Measurements from ENCODE around the gene LRP2.

The LRP2 gene

DNA sequence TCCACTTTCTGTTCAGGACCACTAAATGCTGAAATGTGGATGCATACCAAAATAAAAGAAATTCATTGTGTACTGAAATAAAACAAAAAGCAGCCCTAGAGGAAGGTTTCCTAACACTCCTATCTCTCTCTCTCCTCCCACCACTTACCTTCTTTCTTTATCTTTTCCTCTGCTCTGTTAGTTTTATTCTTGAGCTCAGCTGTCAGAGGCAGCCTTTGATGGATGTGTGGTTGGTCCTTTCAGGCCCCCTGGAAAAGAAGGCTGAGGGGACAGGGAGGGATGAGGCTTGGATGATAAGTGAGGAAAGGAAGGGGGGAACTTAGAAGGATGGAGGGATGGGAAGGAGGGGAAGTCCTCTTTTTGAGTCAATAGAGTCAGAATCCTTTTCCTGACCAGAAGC, 245.3 kb downstream of the LRP2 start:
- DNase-seq, result no peak

DNA sequence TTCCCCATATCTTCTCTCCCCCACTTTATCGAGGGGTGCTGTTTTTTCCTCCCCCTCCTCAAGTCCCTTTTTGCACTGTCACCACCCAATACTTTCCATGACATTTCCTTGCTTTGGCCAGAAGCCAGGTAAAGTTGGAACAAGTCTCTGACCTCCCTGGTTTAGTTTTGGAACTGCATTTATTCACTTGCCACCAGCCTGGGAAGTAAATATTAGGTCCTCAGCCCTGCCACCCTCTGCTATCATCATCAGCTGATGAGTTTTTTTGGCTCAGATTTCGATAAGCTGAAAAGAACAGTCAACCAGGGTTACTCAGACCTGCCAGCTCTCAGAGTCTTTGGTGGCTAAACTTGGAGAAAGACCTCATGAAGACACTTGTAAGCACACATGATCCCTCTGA, 246.0 kb downstream of the LRP2 start:
- DNase-seq, result no peak

DNA sequence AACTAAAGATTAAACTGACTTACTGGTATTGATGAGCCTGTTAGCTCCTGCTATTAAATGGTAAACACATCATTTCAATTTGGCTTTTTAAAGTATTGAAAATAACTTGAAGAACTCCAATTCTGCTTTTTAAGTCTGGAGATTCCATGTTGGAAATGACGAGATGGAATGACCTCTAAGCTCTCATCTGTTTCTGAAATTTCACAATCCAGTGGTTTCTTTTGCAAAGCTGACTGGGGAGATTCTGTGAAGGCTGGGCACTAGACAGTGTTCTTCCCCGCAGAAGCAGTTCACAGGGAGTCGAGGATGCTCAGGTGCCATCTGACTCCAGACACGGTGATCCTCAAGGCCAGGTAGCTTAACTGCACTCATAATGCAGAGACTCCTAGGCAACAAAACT, 248.3 kb downstream of the LRP2 start:
- DNase-seq, result no peak

DNA sequence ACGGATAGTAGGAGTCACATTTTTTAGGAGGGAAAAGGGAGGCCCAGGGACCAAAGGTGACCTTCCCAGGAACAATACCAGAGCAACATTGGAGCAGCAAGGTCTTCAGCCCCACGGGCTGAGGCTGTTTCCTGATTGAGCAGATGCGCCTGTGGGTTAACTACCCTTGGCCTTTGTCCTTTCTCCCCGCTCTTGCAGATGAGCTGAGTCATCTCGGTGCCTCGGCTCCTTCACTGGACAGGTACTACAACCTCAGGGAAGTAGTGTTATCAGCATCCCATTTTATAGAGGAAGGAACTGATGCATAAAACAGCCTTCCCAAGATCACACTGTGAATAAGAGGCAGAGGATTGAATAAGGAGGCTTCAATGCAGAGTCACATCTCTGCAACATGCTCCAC, 249.5 kb downstream of the LRP2 start:
- DNase-seq, result no peak

DNA sequence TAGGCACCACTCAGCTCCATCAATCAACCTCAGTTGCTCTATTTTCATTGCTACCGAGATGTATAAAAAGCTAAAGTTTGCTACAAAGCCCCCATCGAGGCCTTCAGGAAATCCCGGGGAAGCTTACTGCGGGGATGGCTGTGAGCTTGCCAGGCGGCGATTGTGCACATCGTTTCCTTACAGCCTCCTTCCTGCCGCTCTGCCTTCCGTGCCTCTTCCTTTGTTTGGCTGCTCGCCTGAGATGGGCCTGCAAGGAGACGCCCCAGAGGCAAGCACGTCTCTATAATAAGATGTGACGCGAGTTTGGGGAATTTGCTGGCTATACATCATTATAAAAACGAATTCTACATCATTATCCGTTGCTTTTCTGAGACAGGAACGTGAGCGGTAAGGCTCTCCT, 251.4 kb downstream of the LRP2 start:
- DNase-seq, result no peak

DNA sequence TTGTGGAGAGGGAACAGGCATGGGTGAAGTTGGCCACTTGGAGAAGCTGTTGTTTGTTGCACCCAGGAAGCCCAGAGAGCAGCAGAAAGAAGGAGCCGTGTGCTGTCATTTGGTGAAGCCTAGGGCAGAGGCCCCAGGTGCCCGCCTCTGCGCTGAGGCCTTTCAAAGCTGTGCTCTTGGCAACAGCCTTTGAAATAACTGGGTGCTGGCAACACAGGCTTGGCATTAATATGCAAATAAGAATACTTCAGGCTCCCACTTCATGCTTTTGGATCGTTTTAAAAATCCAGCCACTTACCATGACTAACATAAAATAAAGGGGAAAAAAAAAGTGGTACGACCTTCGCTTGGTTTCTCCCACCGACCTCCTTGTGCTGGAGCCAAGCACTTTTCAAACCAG, 251.9 kb downstream of the LRP2 start:
- no peak for DNase-seq

DNA sequence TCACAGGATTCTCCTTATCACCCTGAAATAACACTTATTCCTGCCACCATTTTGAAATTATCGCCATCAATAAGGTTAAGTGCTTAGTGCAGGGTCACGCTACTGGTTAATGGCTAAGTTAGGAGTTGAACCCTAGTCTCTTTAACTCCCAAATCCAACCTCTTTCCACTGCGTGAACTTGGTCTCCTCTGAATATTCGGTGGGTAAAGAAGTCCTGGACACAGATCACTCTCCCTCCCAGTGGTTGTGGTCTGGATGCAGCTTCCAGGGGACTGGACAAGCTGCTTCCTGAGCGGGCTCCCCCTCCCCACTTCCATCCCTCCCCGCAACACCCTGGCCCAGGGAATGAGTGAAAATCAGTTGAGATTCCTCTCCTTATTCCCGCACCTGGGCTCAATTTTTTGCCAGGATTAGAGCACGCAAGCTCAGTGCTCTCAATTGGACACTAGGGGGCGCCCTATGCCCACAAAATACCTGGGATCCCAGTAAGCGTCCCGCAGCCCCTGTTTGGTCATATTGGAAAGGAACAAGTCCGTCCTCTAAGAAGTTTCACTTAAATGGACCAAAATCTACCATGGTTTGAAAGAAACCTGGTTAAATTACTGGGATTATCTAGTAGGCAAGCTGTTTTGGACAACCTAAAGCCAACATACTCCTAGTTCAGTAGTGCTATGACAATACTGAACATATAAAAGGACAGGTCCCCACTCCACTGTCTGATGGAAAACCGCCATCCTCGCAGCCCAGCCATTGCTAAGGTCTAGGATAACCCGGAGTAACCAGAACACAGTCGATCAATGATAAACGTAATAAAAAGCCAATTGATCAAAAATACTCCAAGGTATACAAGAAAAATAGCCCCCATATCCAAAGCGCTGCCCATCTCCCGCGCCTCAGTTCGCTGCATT, 252.6 kb downstream of the LRP2 start:
- peak; percentile 84 for DNase-seq

DNA sequence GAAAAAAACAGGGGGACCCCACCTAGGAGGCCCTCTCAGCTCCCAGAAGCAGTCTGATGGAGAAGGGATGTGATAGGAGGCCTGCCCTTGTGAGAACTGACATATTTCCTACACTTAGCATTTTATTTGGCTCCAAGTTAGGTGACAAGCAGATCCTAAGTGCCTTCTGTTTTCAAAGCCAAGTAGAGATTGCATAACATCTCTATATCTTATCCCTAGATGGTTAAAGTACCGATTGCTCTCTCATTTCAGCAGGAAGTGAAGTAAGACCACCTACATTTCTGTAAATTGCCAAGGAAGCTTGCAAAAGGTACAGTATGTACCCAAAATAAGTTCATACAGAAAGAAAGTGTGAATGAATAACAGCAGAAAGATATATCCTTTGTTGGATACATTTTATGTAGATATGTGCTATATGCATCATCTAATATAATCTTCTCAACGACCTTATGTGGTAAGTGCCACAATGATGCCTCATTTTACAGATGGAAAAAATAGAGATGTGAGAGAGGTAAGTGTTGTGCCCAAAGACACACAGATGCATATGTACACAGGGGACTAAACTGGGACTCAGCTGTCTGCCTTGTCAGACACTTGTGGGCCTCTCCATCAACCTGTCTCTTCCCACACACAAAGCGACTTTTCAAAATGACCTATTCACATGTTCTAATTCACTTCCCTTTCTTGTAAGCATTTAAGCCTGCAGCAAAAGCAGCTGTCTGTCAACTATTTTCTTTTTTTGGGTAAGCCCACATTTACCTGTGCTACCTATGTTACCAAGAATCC, 254.0 kb downstream of the LRP2 start:
- DNase-seq, result no peak

DNA sequence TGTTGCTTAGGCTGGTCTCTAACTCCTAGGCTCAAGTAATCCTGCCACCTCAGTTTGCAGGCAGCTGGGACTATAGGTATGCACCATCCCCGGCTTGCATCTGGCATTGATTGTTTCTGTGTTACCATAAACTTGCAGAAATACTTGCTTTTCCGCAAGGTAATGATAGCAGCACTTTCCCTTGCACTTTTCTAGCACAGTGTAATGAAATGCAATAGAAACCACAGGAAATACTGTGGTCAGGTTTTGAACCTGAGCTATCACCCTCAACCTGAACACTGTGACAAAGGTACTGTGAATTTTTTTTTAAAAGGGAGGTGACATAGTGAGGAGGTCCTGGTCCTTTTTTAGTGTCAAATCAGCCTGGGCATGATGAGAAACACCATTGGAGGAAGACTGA, 254.7 kb downstream of the LRP2 start:
- DNase-seq, result no peak

DNA sequence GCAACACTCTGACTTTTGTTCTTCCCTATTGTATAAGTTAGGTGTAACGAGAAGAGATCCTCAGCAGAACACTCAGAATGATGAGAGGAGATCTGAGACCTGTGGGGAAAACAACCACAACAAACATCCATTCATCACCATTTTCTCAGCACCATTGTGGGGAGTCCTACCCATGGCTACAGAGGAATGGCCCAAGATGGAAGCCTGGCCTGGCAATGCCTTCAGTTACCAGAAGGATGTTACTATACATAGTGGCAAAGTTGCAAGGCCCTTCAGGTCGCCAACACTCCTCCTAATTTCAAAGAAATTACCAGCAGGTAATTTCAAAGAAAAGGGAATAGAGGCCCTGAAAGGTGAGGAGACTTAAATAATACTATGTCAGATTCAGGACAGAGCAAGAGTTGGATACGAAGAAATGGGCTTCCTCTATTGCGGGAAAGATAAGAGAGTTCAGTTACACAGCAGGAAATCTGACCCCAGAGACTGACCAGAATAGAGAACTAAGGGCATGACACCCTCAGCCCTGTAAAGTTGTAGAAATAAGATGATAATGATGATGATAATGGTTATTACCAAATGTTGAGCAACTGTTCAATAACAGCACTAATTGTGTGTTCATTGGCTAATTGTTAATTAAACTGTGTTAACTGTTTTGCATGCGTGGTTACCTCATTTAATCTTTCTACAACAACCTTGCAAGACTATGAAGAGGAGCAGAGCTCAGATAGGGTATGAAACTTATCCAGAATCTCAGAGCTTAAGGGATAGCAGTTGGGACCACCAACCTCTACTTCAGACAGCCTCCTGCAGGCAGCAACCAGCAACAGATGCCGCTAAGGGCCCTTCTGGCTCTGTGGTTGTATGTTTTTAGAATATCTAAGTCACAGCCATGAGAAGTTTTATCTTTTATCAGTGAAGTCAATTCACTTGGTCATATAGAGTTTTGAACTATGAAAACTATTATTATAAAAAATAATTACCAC, 255.5 kb downstream of the LRP2 start:
- no peak for DNase-seq

DNA sequence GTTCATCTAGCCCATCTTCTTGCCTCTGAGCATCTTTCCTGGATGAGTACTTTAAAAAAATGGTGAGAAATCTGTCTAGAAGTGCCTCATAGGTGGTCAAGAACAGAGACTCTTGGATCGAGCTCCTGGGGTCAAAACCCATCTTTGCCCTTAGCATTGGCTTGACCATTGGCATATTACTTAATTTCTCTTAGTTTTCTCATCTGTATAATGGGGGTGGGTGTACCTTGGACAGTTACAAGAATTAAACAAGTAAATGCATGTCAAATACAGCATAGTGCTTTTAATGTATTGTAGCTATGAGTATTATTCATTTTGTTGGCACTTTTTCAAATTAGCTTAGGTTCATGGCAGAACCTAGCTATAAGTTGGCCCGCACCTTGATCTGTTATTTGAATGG, 256.2 kb downstream of the LRP2 start:
- no peak for DNase-seq

DNA sequence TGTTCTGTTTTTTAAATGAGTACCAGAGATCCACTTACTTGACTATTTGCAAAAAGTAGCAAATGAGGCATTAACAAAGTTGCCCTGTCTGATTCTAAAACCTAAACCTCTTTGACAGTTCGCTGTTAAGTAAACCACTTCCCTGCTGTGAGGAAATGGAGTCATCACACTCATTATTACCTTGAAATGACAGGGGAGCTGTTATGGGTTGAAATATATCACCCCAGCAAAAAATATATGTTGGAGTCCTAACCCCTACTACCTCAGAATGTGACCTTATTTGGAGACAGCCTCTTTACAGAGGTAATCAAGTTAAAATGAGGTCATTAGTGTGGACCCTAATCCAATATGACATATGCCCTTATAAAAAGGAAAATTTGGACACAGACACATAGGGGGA, 256.9 kb downstream of the LRP2 start:
- no peak for DNase-seq

DNA sequence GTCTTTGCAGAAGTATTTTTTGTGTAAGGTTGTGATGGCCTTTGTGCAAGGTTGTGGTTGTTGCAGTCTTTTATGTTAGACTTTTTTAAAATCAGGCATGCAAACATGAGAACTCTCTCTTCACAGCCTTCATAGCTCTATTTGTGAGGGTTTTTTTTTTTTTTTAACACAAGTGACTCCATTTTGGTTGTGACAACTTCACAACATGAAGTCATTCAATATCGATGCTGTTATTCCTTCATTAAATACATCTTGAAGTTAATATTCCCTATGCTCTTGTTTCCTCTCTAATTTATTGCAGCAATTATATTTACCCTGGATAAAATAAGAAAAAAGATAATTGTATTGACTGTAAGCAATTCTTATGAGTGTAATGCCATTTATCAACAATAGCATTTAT, 257.5 kb downstream of the LRP2 start:
- DNase-seq, result no peak

DNA sequence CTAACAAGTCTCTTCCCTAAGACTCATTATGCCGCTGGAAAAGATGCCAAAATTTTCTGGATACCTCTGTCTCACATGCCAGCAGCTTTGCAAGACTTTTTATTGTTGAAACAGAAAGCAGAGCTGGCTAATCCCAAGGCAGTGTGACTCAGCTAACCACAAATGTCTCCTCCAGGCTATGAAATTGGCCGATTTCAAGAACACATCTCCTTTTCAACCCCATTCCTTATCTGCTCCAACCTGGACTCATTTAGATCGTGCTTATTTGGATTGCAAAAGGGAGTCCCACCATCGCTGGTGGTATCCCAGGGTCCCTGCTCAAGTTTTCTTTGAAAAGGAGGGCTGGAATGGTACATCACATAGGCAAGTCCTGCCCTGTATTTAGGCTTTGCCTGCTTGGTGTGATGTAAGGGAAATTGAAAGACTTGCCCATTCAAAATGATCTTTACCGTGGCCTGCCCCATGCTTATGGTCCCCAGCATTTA, 266.7 kb downstream of the LRP2 start:
- no peak for DNase-seq

DNA sequence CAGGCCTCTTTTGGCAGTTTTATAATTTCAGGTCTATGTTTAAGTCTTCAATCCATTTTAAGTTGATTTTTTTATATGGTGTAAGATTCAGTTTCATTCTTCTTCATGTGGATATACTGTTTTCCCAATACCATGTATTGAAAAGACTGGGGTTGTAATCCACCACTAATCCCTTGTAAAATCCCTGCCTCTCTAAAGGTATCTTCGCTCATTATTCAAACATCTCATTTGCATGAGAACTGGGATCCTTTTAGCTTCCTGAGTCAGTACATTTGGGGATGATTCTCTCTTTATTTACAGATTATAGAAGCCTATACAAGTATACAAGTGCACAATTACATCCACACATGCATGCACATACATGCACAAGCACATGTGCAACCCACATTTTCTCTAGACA, 267.7 kb downstream of the LRP2 start:
- DNase-seq, result no peak

DNA sequence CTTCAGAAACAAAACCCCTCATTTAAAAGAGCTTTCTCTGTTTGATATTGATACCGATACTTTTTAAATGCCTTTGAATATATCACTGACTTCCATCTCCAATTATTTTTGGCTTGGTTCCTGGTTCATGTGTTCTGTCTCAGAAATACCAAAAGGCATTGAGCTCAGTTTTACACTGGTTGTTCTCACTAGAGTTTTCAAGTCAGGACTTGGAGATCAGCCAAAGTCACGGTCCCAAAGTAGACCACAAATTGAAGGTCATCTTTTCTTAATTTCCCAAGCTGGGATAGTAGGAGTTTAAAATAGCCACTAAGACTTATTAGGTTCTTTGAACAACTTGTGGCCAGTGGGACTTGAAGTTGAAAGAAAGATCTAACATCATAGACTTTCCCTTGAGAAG, 268.8 kb downstream of the LRP2 start:
- no peak for DNase-seq

DNA sequence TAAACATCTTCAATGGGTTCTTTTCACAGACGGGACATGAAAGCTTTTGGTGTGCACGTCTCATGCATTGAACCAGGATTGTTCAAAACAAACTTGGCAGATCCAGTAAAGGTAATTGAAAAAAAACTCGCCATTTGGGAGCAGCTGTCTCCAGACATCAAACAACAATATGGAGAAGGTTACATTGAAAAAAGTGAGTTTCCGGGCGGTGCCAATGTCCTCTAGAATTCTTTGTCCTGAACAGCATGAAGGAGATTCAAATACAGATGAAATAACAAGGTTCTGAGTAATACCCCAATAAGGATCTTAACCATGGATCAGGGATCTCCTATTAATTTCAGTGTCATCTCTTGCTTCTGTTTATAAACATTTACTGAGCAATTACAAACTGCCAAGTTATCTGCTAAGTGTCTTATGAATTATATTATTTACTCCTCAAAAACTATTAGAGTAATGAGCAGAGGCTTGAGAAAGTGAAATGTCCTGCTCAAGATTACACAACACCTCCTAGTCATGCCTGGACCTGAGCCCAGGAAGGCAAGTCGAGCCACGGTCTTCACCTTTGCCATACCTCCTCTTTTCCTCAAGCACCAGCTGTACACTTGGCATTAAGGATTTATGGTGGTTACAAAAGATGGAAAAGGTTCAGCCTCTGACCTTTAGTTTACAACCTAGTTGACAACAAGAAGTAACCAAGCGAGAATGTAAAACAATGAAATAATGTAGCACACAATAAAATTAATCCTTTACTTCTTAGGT, 270.4 kb downstream of the LRP2 start:
- no peak for DNase-seq

DNA sequence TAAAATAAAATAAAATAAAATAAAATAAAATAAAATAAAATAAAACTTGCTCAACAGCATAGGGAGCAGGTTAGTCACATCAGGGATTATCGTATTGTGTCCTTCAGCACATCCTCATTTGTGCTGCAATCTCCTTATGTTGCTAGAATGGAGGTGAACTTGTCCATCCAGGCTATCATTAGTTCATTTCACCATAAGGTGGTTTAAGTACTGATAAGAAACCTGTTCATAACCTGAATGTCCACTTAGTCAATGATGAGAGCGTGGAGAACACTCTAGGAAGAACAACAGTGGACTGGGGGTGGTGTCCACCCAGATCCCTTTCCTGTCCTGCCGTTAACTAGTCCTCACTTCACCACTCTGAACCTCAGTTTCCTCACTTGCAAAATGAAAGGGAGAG, 271.1 kb downstream of the LRP2 start:
- DNase-seq, result no peak

DNA sequence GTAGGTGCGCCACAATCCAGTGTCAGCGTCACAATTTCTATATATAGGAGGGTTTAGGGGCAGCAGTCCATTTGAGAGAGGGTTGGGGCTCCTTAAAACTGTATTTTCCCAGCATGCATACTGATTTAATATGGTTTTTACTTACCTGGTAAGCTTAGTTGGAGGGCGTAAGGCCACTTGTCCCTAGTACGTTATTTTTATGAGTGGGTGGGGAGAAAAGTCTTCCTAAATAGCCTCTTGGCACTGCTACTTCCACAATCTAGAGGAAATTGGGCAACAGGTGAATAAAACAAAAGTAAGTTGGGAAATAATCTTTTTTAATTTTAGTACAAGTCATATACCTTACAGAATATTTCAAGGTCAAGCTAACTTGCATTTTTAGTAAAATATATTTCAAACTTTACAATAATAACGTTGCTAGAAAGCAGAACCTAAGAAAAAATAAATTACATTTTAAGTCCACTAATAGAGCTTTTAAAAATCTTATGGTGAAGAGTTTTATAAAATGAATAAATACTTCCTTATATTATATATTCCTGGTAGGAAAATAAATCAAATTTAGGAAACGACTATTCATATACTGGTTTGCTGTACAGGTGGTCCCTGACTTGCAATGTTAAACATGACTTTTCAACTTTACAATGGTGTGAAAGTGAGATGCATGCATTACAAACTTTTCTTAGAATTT, 272.1 kb downstream of the LRP2 start:
- DNase-seq, result no peak

DNA sequence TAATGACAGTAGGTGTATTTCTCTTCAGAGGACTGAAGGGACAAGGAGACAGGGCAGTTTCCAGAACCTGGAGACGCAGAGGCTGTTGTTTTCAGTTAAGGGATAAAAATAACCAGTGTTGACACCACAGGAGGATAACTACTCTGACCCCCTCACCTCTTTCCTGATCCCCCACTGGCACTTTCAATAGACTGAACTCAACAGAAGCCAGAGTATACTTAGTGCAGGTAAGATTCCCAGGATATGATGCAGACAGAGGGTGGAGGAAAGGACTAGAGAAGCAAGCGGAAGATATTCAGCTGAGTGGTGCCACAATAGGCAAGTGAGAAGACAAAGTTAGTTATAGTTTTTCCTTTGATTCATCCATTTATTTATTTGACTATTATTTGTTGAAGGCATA, 273.2 kb downstream of the LRP2 start:
- DNase-seq, result no peak

DNA sequence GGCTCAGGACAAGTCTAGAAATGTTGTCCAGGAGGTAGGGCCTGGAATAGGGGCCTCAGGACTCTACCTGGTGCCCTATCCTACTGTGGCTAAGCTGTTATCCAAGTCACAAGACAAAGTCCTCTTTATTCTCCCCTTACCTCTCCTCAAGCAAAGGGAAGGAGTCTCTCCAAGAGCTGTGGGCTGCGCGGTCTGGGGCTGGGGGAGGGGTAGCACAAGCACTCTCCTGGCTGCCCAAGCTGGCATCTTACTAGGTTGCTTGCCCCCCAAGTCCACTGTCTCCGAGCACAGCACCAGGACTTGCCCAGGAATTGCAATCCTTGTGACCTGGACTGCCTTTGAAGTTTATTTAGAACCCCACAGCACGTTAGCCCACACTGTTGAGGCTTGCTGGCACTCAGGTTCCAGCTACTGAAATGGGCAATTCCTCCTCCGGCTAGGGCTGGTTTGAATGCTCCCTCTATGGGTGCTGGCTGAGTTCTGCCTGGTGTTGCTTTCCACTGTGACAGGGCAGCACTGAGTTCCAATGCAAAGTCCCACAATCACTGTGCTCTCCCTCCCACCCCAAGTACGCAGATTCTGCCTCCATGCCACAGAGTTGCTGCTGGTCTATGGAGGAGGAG, 274.5 kb downstream of the LRP2 start:
- DNase-seq, result no peak

Measured in stimulated activated CD8-positive, alpha-beta memory T cell treated with anti-CD3 and anti-CD28 coated beads, Interleukin-4, amount 100 ng/mL, for 48 hours (primary cell).